Endothelial cell of umbilical vein (primary cell): ENCODE data around the gene SRP14. TPM values are rescaled to one million over a fixed set of nuclear protein-coding genes. Genes with fewer than 3 reads are reported as not detected.

ENCODE experiments used
- BruUV-seq: library from RNA; stranded (reverse); fragments of 400-500 nt; replicated peaks from 2 replicates; lab custom pipeline; 2021; lab: Mats Ljungman, UMichigan
- CTCF ChIA-PET: fragments of 300-600, 350-600 bp; sonication (Branson Sonifier 250); formaldehyde crosslinking; loops from one replicate; lab custom pipeline; 2021; ENCODE audit warnings: antibody characterized with exemption, inconsistent platforms; lab: Charles Lee
- POLR2A ChIA-PET: fragments of 300-600, 350-600 bp; sonication (Branson Sonifier 250); formaldehyde crosslinking; loops from one replicate; lab custom pipeline; 2021; ENCODE audit warnings: antibody characterized with exemption, inconsistent platforms; lab: Charles Lee
- DNase-seq: peaks from one replicate; pipeline ENCODE4 v3.0.0-alpha.2; 2011; ENCODE audit warnings: low read depth, low spot score
- FAIRE-seq: peaks from 2 replicates; lab custom pipeline; 2011; peaks lifted over from hg19 to GRCh38; lab: Jason Lieb, UNC
- H2AFZ ChIP-seq: 2 replicates; pipeline ENCODE4 v1.6.0; 2012; ENCODE audit warnings: low read depth, low read length, control low read depth, inconsistent platforms
- H3K27ac ChIP-seq: 2 replicates; pipeline ENCODE4 v1.5.1; 2011; ENCODE audit warnings: low read depth, mild to moderate bottlenecking, control low read depth, low read length, moderate library complexity; ENCODE audit not compliant: insufficient read depth
- H3K27me3 ChIP-seq, 2 experiments: 2 replicates each; pipeline versions ENCODE4 v1.6.0 to v1.6.1; 2011; ENCODE audit warnings: low read length in 2 of 2, mixed read lengths in 1 of 2; ENCODE audit not compliant: control insufficient read depth in 2 of 2, insufficient read depth in 2 of 2
- H3K36me3 ChIP-seq, 2 experiments: 2 replicates in 1 of 2; 3 replicates in 1 of 2; pipeline ENCODE4 v1.5.1; 2011; ENCODE audit warnings: low read length in 2 of 2, mild to moderate bottlenecking in 1 of 2, moderate library complexity in 1 of 2; ENCODE audit not compliant: control insufficient read depth in 2 of 2, insufficient read depth in 2 of 2; ENCODE audit errors: extremely low read depth in 1 of 2
- H3K4me1 ChIP-seq: 3 replicates; pipeline ENCODE4 v1.5.1; 2011; ENCODE audit warnings: mild to moderate bottlenecking, low read length; ENCODE audit not compliant: control insufficient read depth, insufficient read depth; ENCODE audit errors: extremely low read depth
- H3K4me2 ChIP-seq: 2 replicates; pipeline ENCODE4 v1.6.1; 2011; ENCODE audit warnings: low read length, control low read depth, mixed read lengths; ENCODE audit not compliant: insufficient read depth
- H3K4me3 ChIP-seq, 3 experiments: fragments of 200-600 bp in 1 of 3; sonication (generic), shearing (Covaris generic) in 1 of 3; replicated peaks in 1 of 3; 2 replicates each; pipeline ENCODE4 v1.5.1; 2011 to 2016; ENCODE audit warnings: control low read depth in 3 of 3, low read length in 3 of 3, mild to moderate bottlenecking in 2 of 3, inconsistent platforms in 1 of 3, low read depth in 1 of 3, moderate library complexity in 1 of 3; ENCODE audit not compliant: insufficient read depth in 1 of 3
- H3K79me2 ChIP-seq: 2 replicates; pipeline ENCODE4 v1.6.0; 2012; ENCODE audit warnings: low read length, inconsistent platforms; ENCODE audit not compliant: control insufficient read depth, insufficient read depth
- H3K9ac ChIP-seq: replicated peaks from 2 replicates; pipeline ENCODE3; 2011; ENCODE audit warnings: low read length, control low read depth; ENCODE audit not compliant: insufficient read depth; ENCODE audit errors: extremely low read depth
- H3K9me1 ChIP-seq: replicated peaks from 3 replicates; pipeline ENCODE4 v1.6.0; 2011; ENCODE audit warnings: mild to moderate bottlenecking, low read length; ENCODE audit not compliant: control insufficient read depth, insufficient read depth; ENCODE audit errors: extremely low read depth
- H3K9me3 ChIP-seq: replicated peaks from 2 replicates; pipeline ENCODE4 v1.5.1; 2012; ENCODE audit warnings: low read length, inconsistent platforms; ENCODE audit not compliant: control insufficient read depth, insufficient read depth
- H4K20me1 ChIP-seq: replicated peaks from 2 replicates; pipeline ENCODE3; 2011; ENCODE audit warnings: mild to moderate bottlenecking, low read length; ENCODE audit not compliant: control insufficient read depth, insufficient read depth; ENCODE audit errors: extremely low read depth
- EZH2 ChIP-seq: IDR thresholded peaks from 2 replicates; pipeline ENCODE4 v1.6.1; 2012; ENCODE audit warnings: borderline replicate concordance, low read depth, mild to moderate bottlenecking, moderate library complexity, low read length, inconsistent platforms; ENCODE audit not compliant: severe bottlenecking
- FOS ChIP-seq: IDR thresholded peaks from 2 replicates; pipeline ENCODE4 v1.6.1; 2011; ENCODE audit warnings: mild to moderate bottlenecking, low read length, moderate library complexity, borderline replicate concordance; ENCODE audit not compliant: insufficient read depth
- GATA2 ChIP-seq: IDR thresholded peaks from 2 replicates; pipeline ENCODE4 v1.7.0; 2011; ENCODE audit warnings: low read depth, mild to moderate bottlenecking, moderate library complexity, mixed read lengths, low read length; ENCODE audit not compliant: insufficient read length, insufficient read depth
- JUN ChIP-seq: IDR thresholded peaks from 2 replicates; pipeline ENCODE4 v1.6.1; 2011; ENCODE audit warnings: borderline replicate concordance, low read depth; ENCODE audit not compliant: insufficient read length, insufficient read depth
- MYC ChIP-seq: IDR thresholded peaks from one replicate; pipeline ENCODE4 v1.6.1; 2011; ENCODE audit warnings: mild to moderate bottlenecking, low read depth, low read length
- POLR2A ChIP-seq: IDR thresholded peaks from 2 replicates; pipeline ENCODE4 v1.6.1; 2012; ENCODE audit warnings: low read depth, mild to moderate bottlenecking, control low read depth, low read length
- POLR2AphosphoS5 ChIP-seq: IDR thresholded peaks from 2 replicates; pipeline ENCODE4 v1.6.1; 2012; ENCODE audit warnings: low read depth, mild to moderate bottlenecking, control low read depth, low read length, moderate library complexity; ENCODE audit not compliant: insufficient read depth
- dilution Hi-C: fragments of 300-500 bp; cut with MboI; formaldehyde crosslinking; loops from one replicate; pipeline ENCODE4 v1.15.0; 2019; ENCODE audit warnings: low sequenced_read_pairs; ENCODE audit not compliant: extremely low pct_ligation_motif_present
- intact Hi-C: fragments of 100-400 bp; cut with micrococcal nuclease; formaldehyde crosslinking; loops from one replicate; pipeline ENCODE4 v1.10.0; 2022
- polyA plus RNA-seq, 4 experiments: library from polyadenylated mRNA; depleted of rRNA in 3 of 4; stranded (reverse) in 3 of 4; unstranded in 1 of 4; fragments of >200 nt; gene quantifications; 2 replicates each; pipeline versions ENCODE4 v1.2.1 to v1.2.3, GENCODE V29; 2011 to 2012; ENCODE audit warnings: missing spikeins in 1 of 4
- total RNA-seq: library from RNA; stranded (reverse); gene quantifications from 2 replicates; pipeline ENCODE4 v1.2.3, GENCODE V29; 2021
- TF ChIP-seq, protein P1 (sequence below): IDR thresholded peaks from 2 replicates; pipeline ENCODE4 v1.6.1; 2011; ENCODE audit not compliant: insufficient read depth, insufficient read length
- TF ChIP-seq, protein P2 (sequence below), 2 donors: IDR thresholded peaks; 1 replicate in 1 of 2; 2 replicates in 1 of 2; pipeline ENCODE4 v1.5.1; 2011; ENCODE audit warnings: low read length in 2 of 2, mild to moderate bottlenecking in 2 of 2, moderate library complexity in 2 of 2, control low read depth in 1 of 2, inconsistent platforms in 1 of 2, low read depth in 1 of 2; ENCODE audit not compliant: insufficient read depth in 1 of 2; ENCODE audit errors: extremely low read depth in 1 of 2

The SRP14 gene
- total and polyA plus RNA-seq, 2 donors (not counting 3 experiments of a cell fraction or from before 2014, with no cell fraction given), result 220 to 330 TPM

DNA sequence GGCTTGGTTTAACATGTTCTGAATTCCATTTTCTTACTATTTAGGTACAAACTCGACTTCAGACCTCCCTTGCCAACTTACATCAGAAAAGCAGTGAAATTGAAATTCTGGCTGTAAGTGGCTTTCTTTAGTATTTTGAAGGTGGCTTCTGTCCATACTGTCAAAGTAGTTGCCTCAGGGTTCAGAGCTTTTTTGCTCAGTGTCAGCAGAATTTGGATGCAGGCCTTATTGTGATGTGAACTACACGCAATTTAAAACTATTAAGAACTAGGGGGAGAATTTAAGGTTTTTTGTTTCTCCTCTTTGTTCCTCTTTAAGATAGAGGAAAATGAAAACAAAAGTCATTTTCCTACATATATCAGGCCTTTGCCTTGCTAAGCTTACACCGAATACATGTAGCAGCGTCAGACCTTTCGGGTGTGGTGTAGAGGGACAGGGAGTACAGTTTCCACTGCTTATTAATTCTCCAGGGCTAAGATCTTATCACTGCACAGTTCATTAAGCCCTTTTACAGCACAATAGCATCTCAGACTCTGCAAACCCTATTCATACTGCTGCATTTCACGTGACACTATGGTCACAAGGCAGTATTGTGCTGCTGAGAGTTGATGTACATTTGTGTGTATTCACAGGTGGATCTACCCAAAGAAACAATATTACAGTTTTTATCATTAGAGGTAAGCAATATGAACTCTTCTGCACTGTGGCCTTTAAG lies 6.7 kb downstream of the SRP14 start:
- peaks cover 15 to 36% of the 10 kb centered on the region in 2 experiments for H3K36me3 ChIP-seq
- no peak overlapping the region for H3K27ac ChIP-seq
- no peak overlapping the region for H3K4me3 ChIP-seq
- no peaks in the 10 kb centered on the region for H4K20me1 ChIP-seq
- peak; percentile 4 for FAIRE-seq
- H3K4me1 ChIP-seq, result peaks cover 34% of the 10 kb centered on the region
- H3K9me1 ChIP-seq, result no peaks in the 10 kb centered on the region
- ChIA-PET CTCF (interaction anchor here (1.8 kb wide), 1 partner anchor 83 kb away, joined by 5 read pairs; no protein-coding TSS in a partner anchor), POLR2A (no interaction called here)
- intact Hi-C loops, result no loop called here
- H2AFZ ChIP-seq, result no peak overlapping the region
- no peak for TF ChIP-seq FOS
- TF ChIP-seq POLR2A, result no peak
- TF ChIP-seq POLR2AphosphoS5, result no peak
- no peak for TF ChIP-seq JUN
- DNase-seq, result no peak
- H3K27me3 ChIP-seq, result no peaks in the 10 kb centered on the region
- no TSS peak for BruUV-seq
- H3K9me3 ChIP-seq, result no peaks in the 10 kb centered on the region
- H3K4me2 ChIP-seq, result no peak overlapping the region
- no peak overlapping the region for H3K9ac ChIP-seq
- dilution Hi-C loops, result no loop called here
- H3K79me2 ChIP-seq, result peaks cover 9% of the 10 kb centered on the region

DNA sequence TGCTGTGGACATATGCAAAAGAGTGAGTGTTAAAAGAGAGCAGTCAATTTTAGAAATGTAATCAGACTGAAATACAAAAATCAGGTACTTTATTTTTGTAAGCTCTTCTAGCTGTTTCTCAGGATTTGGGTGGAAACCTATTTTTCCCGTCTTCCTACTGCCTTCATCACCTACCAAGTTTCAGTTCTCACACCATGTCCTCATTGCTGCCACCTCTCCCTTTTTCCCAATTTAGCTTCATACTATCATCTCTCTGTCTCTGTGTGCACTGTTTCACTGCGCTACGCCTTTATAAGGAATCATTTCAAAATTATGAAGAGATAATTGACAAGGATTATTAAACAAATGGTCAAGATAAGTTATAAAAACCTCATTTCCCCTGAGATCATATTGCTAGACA lies 7.7 kb downstream of the SRP14 start:
- peaks cover 15 to 31% of the 10 kb centered on the region in 2 experiments for H3K36me3 ChIP-seq
- DNase-seq (no peak), FAIRE-seq (no peak)
- H2AFZ ChIP-seq, result no peak overlapping the region
- no peaks in the 10 kb centered on the region for H3K27me3 ChIP-seq
- H3K4me1 ChIP-seq, result peaks cover 28% of the 10 kb centered on the region
- no peak overlapping the region for H3K4me3 ChIP-seq
- TF ChIP-seq GATA2 (no peak), POLR2AphosphoS5 (no peak), JUN (no peak), EZH2 (no peak), FOS (no peak), POLR2A (no peak), MYC (no peak)
- TF ChIP-seq, protein P1, sequence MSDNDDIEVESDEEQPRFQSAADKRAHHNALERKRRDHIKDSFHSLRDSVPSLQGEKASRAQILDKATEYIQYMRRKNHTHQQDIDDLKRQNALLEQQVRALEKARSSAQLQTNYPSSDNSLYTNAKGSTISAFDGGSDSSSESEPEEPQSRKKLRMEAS, result no peak
- TF ChIP-seq, protein P2, sequence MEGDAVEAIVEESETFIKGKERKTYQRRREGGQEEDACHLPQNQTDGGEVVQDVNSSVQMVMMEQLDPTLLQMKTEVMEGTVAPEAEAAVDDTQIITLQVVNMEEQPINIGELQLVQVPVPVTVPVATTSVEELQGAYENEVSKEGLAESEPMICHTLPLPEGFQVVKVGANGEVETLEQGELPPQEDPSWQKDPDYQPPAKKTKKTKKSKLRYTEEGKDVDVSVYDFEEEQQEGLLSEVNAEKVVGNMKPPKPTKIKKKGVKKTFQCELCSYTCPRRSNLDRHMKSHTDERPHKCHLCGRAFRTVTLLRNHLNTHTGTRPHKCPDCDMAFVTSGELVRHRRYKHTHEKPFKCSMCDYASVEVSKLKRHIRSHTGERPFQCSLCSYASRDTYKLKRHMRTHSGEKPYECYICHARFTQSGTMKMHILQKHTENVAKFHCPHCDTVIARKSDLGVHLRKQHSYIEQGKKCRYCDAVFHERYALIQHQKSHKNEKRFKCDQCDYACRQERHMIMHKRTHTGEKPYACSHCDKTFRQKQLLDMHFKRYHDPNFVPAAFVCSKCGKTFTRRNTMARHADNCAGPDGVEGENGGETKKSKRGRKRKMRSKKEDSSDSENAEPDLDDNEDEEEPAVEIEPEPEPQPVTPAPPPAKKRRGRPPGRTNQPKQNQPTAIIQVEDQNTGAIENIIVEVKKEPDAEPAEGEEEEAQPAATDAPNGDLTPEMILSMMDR (IDR thresholded peaks at IDR 0.05; ENCODE audit: extremely low read depth in 1 of 2, insufficient read depth in 1 of 2, low read depth in 1 of 2, low read length in 2 of 2), result no peak
- no TSS peak for BruUV-seq
- H4K20me1 ChIP-seq, result no peaks in the 10 kb centered on the region
- intact Hi-C loops, result no loop called here
- H3K27ac ChIP-seq, result no peak overlapping the region
- H3K9me3 ChIP-seq, result no peaks in the 10 kb centered on the region
- no peaks in the 10 kb centered on the region for H3K9me1 ChIP-seq
- no peak overlapping the region for H3K4me2 ChIP-seq
- H3K79me2 ChIP-seq, result peaks cover 2% of the 10 kb centered on the region
- dilution Hi-C loops, result no loop called here
- ChIA-PET POLR2A (no interaction called here), CTCF (interaction anchor here (1.8 kb wide), 1 partner anchor 84 kb away, joined by 5 read pairs; no protein-coding TSS in a partner anchor)
- no peak overlapping the region for H3K9ac ChIP-seq
